GM19463 (cell line): ENCODE measurements around the gene GTPBP3.
A peak's percentile ranks its signal among the peaks of the same experiment; 100 is the strongest.

Experiments
- ATAC-seq: cut with Tn5 transposase; IDR thresholded peaks from one replicate; pipeline ENCODE4 v1.9.1; 2021; ENCODE audit warnings: mild to moderate bottlenecking, moderate library complexity; ENCODE audit not compliant: unreplicated experiment

Gene GTPBP3

DNA sequence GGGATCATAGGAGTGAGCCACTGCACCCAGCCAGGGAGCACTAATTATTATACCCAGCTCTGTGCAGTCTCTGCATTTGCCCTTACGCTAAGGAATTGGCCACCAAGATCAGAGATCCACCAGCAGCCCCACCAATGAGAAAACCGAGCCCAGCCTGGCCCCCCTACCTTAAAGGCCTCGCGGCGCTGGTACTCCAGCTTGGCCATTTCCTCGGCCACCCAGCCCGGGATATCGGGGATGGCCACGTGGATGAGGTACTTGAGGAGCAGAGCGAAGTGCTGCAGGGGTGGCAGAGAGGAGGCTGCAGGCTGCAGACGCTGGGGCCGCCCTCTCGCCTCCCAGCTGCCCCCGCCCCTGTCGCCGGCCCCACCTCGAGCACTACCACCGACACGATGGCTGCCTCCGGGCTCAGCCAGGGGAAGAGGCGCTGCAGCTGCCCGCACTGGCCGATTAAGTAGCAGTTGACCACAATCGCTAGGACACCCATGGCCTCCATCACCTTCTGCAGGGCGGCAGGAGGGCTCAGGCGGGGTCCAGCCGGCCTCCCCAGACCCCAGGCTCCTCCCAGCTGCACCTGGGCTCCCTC is 10.2 kb upstream of the GTPBP3 start:
- no peak for ATAC-seq

DNA sequence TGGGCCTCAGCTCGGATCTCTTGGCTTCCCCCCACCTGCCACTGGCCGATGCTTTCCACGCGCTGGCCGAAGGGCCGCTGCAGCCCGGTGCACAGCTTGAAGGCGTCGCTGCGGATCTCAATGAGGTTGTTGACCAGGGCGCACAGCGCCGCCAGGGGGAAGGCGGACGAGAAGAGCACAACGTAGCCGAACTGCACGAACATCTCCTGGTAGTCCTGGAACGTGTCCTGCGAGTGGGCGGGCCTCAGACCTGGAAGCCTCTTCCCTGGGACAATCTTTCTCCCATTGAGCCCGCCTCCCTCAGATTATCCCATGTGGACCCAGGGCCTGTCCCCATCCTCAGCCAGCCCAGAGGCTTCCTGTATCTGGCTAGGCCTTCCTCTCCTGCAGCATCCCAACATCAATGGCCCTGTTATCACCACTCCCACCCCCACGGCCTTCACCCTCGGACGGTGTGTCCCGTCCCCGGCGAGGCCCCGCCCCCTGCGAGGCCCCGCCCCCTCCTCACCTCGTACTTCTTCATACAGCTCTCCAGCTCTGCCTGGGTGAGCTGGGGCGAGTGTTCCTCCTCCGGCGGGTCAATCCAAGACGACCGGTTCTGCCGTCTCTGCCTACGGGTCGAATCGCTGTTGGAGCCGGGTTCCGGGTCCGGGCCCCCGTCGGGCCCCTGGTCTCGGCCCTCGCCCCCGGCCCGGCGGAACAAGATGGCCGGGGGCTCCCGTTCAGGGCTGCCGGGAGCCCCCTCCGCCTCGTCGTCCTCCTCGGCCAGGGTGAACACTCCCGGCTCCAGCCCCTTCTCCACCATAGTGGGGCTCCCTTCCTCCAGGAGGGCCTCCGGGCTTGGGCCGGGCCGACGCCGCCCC is 9.5 kb upstream of the GTPBP3 start:
- ATAC-seq = no peak

DNA sequence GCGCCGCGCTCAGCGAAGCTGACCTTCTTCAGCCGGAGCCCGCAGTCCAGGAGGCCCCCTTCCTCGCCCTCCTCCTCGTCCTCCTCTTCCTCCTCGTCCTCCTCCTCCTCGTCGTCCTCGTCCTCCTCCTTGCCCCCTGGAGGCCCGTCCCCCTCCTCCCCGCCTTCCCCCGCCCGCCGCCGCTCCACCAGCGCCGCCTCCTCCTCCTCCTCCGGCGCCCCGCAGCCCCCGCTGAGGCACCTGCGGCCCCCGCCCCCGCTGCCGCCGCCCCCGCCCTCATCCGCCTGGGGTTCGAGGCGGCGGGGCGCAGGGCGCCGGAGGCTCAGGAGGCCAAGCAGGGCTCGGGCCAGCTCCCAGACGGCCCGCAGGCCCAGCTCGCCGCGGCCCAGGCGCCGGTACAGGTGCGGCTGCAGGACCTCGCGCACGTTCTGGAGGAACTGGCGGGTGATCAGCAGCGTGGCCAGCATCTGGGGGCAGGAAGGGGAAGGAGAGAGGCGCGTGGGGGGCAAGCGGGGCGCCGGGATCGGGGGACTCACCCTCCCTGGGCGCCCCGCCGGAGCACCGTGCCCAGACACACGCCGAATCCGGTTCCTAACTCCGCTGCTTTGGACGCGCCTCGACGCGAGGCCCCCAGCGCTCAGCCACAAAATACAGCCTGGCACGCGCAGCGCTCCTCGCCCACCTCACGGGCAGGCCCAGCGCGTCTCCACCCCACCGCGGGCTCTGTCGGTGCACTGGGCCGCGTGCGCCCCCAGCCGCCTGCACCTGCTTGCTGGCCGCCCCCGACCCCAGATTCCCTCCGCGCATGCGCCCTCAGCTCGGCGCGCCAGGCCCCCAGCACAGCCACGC is 8.6 kb upstream of the GTPBP3 start:
- ATAC-seq = no peak

DNA sequence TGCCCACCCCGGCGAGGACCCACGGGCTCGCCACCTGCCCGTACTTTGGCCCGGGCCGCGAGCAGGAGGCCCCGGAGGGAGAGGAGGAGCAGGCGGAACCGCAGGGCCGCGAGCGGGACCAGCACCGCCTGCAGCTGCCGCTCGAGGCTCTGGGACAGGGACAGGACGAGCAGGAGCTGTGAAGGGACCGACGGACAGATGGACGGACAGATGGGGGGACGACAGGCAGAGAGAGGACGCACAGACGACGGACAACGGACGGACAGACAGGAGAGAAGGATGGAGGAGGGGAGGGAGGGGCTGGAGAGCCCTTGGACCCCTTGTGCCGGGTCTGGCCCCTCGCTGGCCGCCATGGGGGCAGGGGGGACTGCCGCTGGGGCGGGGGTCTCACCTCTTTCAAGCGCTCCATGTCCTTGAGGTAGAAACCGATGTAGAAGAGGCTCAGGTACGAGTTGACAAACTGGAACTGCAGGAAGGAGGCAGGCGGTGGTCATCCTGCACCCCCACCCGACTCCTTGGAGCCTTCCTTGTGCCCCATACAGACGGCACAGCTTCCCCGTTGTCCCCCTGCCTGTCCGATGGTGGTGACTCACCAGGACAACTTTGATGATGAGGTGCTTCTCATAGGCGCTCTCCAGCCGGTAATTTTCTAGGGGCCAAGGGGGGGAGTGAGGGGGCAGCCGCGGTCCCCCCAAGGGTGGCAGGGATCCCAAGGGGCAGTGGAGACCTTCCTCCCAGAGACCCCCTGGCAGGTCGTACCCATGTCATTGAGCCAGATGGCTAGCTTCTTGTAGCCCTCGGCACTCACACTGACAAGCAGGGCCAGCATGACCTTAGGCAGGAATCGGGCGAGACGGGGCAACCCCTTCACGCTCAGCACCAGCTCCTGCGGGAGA is 7.7 kb upstream of the GTPBP3 start:
- ATAC-seq = no peak

DNA sequence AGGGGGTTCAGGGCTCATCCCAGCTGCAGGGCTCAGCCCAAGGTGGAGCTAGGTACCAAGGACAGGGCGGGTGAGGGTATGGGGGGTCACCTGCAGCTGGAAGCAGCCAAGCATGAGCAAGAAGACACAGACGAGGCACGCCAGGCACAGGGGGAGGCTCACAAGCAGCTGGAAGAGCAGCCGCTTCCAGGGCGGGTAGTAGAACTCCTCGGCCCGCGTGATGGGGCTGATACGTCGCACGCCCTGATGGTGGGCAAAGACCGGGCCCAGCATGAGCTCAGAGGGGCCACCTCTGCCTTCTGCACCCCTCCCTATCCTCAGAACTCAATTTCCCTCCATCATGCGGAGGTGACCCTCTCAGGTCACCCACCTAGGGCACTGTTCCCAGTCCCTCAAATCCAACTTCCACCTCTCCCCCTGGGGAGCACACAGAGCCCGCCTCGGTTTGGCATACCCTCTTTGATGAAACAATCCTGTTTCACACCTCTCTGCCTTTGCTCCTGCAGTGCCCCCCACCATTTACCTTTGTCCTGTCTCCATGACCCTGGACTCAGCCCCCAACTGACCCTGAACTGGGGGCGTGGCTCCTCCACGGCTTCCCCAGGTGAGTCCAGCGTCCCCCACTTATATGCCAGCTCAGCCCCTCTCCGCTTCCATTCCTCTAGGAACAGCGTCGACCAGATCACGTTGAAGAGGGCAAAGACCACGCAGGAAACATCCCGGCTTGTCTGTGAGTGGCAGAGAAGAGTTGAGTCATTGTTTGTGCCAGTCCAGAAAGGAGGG is 6.9 kb upstream of the GTPBP3 start:
- ATAC-seq = no peak

DNA sequence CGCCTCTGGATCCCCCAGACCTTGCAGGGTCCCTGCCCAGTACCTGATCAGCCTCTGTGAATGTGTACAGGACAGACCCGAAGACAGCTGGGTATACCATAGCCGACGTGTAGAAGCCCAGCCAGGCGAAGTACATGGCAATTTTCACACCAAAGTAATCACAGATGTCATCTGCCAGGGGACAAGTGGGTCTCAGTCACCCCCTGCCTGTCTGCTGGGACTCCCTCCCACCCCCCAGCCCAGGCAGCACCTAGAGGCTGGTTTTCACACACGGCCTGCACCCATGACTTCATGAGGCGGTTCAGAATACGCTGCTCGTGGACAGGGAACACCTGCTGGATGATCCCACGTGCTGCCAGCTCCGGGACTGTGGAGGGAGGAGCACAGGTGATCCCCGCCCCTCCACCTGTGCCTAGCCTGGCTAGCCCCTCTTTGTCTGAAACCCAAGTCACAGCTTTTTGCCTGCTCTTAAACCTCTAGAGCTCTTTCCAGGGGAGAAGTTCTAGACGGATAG is 6.3 kb upstream of the GTPBP3 start:
- no peak for ATAC-seq

DNA sequence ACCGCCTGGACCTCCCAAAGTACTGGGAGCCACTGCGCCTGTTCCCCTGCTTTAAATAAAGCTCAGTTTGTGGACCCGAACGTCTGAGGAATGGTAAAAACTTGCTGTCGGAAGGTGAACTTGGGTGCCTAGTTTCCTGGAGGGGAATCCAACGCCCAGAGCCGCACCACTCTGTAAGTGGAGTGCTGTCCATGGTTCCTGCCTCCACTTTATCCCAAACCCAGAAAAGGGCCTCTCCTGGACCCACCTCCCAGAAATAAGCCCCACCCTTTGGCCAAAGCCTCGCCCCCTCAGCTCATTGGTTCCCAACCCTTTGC is 5.0 kb upstream of the GTPBP3 start:
- no peak for ATAC-seq

DNA sequence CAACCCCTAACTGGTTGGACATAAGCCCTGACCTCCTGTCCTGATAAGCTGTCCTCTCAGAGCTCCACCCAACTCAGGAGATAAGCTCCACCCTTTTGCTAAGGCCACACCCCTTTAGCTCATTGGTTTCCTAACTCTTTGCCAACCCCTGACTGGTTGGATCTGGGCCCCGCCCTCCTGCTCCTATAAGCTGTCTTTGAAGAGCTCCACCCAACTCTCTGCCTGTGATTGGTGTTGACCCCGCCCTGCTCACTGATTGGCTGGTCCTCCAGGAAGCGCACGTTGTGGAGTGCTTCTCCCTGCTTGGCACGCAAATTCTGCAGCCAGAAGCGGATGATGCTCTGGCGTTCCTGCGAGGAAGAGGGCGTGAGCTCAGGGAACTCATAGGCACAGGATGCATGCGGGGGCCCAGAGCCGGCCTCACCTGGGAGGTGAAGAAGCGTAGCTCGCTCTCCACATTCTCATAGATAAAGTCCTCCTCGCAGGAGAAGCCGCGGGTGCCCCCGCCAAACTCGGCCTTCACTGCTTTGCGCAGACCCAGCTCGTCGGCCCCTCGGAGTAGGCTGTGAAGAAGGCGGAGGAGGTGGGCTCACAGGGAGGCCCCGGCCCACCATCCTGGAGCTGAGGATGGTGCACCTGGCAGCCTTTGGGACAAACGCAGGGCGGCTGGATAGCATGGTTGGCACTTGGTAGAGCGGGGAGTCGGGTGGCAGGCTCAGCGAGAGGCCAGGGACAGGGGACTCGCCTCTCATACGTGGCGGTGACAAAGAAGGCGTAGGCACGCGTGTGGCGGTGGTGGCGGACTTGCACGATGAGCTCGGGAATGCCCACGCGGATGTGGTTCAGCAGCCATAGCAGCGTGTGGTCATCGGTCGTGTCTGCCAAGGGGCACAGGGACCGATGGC is 4.4 kb upstream of the GTPBP3 start:
- no peak for ATAC-seq

DNA sequence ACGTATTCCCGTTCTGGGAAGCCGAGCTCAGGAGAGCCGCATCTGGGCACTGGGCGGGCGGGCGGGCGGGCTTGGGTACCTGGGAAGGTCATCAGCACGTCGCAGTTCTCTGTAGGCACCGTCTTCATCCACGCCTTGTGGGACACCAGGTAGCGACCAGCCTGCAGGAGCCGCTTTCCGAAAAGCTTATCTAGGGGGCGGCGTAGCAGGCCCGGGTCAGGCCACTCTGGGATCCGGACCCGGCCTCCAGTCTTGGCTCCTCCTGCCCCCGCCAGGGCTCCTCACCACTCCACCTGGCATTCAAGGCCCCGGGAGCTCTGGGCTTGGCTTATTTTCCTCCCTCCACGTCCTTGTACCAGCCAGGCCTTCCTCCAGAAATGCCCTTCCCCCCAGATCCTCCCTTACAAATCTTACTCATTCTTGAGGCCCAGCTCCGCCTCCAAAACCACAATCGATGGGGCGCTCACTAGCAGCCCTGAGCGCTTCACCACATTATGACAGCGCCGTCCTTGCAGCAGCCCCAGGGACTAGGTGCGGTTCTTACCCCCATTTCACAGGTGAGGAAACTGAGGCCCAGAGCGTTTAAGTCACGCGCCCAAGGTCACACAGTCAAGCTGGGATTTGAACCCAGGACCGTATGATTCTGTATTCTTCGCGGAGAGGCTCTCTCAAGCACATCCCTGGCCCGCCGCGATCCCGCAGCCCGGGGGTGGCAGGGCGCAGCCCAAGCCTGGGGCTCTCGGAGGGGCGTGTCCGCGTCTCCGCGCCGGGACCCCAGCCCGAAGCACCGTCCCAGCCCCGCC is 3.5 kb upstream of the GTPBP3 start:
- ATAC-seq = no peak

DNA sequence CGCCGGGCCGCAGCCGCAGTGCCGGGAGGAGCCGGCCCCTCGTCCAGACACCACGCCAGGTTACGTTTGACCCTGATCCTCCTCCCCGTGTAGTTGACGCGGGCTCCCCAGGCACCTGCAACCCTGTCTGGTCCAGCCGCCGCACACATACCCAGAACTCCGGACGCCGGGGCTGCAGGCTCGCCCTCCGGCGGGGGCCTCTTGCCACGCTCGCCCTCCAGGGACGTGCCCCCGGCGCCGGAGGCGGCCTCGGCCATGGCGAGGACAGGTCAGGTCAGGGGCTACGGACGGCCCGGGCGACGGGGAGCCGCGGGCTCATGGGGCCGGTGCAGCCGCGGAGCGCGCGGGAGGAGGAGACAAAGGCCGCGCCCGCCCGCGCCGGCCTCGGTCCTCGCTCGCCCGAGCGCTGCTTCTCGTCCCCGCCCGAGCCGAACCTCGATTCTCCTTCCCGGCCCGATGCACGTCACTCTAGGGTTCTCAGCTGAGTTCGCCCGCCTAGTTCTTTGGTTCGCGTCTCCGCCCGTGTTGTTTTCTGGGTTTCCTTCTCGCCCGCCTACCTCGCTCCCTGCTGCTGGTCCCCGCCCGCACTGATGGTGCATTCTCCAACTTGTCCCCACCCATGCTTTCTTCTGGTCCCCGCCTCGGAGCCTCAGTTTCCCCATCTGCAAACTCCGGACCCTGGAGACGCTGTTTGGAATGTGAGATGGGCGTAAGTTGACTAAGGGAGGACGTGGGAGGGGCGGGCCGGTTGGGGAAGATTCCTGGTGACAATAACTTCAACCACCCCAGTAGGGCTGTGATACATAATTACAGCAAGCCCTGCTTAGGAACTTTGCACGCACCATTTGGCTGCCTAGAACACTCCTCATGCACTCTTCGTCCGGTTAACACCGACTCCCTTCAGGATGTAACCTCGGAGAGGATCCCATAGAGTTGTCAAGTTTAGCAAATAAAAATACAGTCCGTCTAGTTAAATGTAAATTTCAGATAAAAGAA is 2.6 kb upstream of the GTPBP3 start, which contains the start of gene ANO8:
ANO8 (minus strand) TSS at position 442 of the 996 bp plus-strand sequence; CDS start at position 257, 185 bp downstream.
- peak; percentile 45 for ATAC-seq

DNA sequence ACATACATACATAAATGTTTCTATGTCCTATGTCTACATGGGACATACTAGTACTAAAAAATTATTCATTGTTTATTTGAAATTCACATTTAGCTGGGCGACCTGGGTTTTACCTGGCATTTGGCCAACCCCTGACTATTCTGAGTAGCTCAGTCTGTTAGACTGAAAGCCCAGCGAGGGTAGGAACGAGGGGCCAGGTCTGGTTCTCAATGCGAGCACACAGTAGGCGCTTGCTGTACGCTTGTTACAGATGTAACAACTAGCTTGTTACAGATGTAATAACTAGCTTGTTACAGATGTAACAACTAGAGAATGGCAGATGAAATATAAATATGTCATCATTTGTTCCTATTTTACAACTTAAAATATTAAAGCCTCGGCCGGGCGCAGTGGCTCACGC is 1.8 kb upstream of the GTPBP3 start:
- no peak for ATAC-seq

DNA sequence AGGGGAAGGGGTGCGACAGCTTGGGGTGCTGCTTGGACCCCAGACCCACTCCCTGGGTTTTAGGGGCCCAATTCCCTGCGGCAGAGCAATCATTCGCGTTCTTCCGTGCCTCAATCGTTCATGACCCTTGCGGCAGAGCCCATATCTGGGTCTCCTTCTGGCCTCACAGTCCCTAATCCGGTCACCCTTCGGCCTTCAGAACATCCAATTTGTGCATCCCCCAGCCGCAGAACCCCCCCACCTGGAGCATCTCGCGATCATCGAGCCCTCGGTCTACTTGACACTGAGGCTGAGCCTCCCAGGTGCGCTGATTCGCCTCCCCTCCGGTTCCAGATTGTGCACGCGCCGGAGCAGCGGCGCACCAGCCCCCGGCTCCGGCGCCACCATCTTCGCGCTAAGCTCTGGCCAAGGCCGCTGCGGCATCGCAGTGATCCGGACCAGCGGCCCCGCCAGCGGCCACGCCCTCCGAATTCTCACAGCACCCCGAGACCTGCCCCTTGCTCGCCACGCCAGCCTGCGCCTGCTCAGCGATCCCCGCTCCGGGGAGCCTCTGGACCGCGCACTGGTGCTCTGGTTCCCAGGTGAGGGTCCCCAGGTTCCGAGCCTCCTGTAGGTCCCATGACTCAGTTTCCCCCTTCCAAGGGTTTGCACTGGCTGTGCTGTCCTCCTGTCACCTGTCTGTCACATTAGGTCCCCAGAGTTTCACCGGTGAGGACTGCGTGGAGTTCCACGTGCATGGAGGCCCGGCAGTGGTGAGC is 501 bp downstream of the GTPBP3 start:
- ATAC-seq = no peak

DNA sequence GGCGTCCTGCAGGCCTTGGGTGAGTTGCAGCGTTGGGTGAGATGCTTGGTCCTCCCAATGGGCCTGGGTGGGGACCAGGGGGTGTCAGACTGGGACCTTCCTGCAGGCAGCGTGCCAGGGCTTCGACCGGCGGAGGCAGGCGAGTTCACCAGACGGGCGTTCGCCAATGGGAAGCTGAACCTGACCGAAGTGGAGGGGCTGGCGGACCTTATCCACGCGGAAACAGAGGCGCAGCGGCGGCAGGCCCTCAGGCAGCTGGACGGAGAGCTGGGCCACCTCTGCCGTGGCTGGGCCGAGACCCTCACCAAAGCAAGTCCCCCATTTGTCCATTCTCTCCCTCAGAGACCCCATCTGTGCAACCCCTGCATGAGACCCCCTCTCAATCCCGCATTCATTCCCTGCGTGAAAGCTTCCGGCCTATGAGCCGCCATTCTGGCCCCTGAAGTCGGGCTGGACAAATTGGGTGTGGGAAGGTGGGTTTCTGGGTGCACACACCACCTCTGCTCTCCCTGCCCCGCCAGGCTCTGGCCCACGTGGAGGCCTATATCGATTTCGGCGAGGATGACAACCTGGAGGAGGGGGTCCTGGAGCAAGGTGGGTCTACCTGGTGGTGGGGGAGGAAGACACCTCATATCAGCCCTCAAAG is 1.2 kb downstream of the GTPBP3 start:
- no peak for ATAC-seq

DNA sequence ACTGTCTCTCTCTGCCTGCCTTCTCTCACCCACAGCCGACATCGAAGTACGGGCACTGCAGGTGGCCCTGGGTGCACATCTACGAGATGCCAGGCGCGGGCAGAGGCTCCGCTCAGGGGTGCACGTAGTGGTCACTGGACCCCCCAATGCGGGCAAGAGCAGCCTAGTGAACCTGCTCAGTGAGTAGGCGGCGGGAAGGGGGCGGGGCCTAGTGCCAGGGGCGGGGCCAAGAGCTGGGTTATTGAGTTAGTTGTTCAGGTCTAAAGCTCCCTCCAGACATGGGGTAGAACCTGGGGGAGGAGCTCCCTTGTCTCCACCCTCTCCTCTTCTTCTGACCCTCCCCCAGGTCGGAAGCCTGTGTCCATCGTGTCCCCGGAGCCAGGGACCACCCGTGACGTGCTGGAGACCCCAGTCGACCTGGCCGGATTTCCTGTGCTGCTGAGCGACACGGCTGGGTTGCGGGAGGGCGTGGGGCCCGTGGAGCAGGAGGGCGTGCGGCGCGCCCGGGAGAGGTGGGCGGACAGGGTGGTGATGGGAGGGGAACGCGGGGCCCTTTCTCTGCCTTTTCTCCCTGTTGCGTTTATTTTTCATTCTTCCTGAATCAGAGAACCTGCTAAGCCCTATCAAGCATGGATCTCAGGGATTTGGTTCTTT is 1.9 kb downstream of the GTPBP3 start:
- ATAC-seq = no peak

DNA sequence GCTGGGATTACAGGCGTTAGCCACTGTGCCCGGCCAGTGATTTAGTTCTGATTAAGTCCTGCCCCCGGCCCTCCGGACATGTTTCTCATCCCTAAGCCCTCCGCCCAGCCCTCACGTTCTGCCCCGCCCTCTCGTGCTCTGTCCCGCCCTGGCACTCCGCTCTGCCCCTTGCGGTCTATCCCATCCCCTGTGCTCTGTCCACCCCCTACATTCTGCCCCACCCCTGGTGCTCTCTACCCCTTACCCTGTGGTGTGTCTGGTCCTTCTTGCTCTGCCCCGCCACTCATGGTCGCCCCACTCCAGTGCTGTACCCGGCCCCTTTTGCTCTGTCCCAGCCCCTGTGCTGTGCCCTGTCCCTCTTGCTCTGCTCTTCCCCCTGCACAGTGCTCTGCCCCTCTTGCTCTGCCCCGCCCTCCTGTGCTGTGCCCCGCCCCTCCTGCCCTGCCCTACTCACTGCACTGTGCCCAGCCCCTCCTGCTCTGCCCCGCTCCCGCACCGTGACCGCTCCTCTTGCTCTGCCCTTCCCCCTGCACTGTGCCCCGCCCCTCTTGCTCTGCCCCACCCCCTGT is 3.0 kb downstream of the GTPBP3 start:
- no peak for ATAC-seq
